Effector memory CD4-positive, alpha-beta T cell (primary cell): ENCODE results near the gene FAM185A.
"Not testable (repeated sequence)": the region's sequence is repeated elsewhere in the genome, so short reads cannot be mapped to it uniquely, and the experiment has no call there.

ENCODE experiments used
- DNase-seq, 3 donors: peaks; one replicate each; pipeline ENCODE4 v3.0.0-alpha.2; 2020
- H3K27ac ChIP-seq: 2 replicates; pipeline ENCODE4 v1.7.0; 2013; ENCODE audit warnings: mild to moderate bottlenecking, low read length, moderate library complexity; ENCODE audit not compliant: insufficient read depth, poor library complexity, severe bottlenecking
- H3K27me3 ChIP-seq: replicated peaks from 2 replicates; pipeline ENCODE4 v1.7.0; 2013; ENCODE audit warnings: mild to moderate bottlenecking, low read length; ENCODE audit not compliant: insufficient read depth, control insufficient read depth, poor library complexity, severe bottlenecking
- H3K36me3 ChIP-seq: 2 replicates; pipeline ENCODE4 v1.7.0; 2013; ENCODE audit warnings: mild to moderate bottlenecking, low read length, moderate library complexity; ENCODE audit not compliant: control insufficient read depth, insufficient read depth
- H3K4me1 ChIP-seq: 2 replicates; pipeline ENCODE4 v1.7.0; 2013; ENCODE audit warnings: low read length, mild to moderate bottlenecking; ENCODE audit not compliant: control insufficient read depth, insufficient read depth, poor library complexity, severe bottlenecking
- H3K4me3 ChIP-seq: 2 replicates; pipeline ENCODE4 v1.7.0; 2013; ENCODE audit warnings: low read length, low read depth, mild to moderate bottlenecking; ENCODE audit not compliant: insufficient read depth, poor library complexity, severe bottlenecking
- H3K9me3 ChIP-seq: 2 replicates; pipeline ENCODE4 v1.7.0; 2013; ENCODE audit warnings: mild to moderate bottlenecking, low read length, moderate library complexity; ENCODE audit not compliant: control insufficient read depth

FAM185A gene

DNA sequence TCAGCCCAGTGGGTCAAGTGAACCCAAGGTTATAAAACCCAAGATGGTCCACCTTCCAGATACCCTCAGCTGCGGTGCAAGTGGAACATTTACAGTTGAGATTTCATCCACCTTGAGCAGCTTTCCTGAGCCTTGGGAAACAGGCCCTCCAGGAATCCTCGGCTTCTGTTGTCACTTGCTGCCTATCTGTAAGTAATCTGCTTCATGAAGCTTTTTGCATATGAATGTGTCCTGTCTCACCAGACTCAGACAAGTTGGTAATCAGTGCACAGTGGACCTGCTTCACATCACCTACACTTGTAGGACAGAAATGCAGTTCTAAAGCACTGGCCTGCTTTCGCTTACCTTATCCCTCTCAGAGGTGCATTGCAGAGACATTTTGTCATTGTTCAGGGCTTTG lies 80.3 kb downstream of the FAM185A start:
- H3K36me3 ChIP-seq: peaks cover 6% of the 10 kb centered on the region
- H3K4me3 ChIP-seq: no peak overlapping the region
- DNase-seq: no peak
- no peaks in the 10 kb centered on the region for H3K9me3 ChIP-seq
- H3K27me3 ChIP-seq: no peaks in the 10 kb centered on the region
- H3K27ac ChIP-seq: no peak overlapping the region
- H3K4me1 ChIP-seq: no peaks in the 10 kb centered on the region

GRCh38 chr7:102830197-102830596 lies 81.4 kb downstream of the FAM185A start:
- H3K27ac ChIP-seq: no peak overlapping the region
- H3K9me3 ChIP-seq: no peaks in the 10 kb centered on the region
- H3K4me3 ChIP-seq: no peak overlapping the region
- no peaks in the 10 kb centered on the region for H3K27me3 ChIP-seq
- peaks cover 6% of the 10 kb centered on the region for H3K36me3 ChIP-seq
- no peak for DNase-seq
- no peaks in the 10 kb centered on the region for H3K4me1 ChIP-seq

DNA sequence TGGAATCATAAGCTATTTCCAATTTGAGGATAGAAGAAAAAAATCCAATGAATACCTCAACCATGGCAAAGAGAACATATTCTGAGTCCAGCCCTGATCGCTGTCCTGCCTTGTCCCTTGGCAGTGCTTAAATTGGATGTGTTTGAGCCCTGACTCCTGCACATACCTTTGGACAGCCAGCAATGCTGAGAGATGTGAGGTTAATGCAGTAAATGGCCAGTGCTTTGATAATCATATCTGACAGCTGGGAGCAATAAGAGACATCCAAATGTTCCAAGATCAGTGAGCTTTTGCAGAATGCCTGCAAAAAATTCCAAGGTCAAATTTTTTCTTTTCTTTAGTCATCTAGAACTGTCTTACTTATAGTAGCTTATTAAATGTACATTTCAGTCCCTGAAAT lies 83.9 kb downstream of the FAM185A start:
- H3K36me3 ChIP-seq: no peaks in the 10 kb centered on the region
- H3K4me1 ChIP-seq: no peaks in the 10 kb centered on the region
- no peak overlapping the region for H3K4me3 ChIP-seq
- no peaks in the 10 kb centered on the region for H3K9me3 ChIP-seq
- no peak for DNase-seq
- no peak overlapping the region for H3K27ac ChIP-seq
- H3K27me3 ChIP-seq: no peaks in the 10 kb centered on the region

- Histone ChIP-seq H3K4me1 (no peaks in the 10 kb centered on the region), H3K9me3 (no peaks in the 10 kb centered on the region), H3K27me3 (no peaks in the 10 kb centered on the region), H3K4me3 (no peak overlapping the region), H3K27ac (no peak overlapping the region), H3K36me3 (no peaks in the 10 kb centered on the region)
- DNase-seq: no peak
Measured at GRCh38 chr7:102833343-102833742, 84.5 kb downstream of the FAM185A start.

GRCh38 chr7:102834466-102834865 lies 85.7 kb downstream of the FAM185A start:
- Histone ChIP-seq H3K27me3 (no peaks in the 10 kb centered on the region), H3K4me1 (no peaks in the 10 kb centered on the region), H3K9me3 (no peaks in the 10 kb centered on the region), H3K4me3 (no peak overlapping the region), H3K36me3 (no peaks in the 10 kb centered on the region), H3K27ac (no peak overlapping the region)
- no peak for DNase-seq

- Histone ChIP-seq H3K4me1 (no peaks in the 10 kb centered on the region), H3K4me3 (no peak overlapping the region), H3K36me3 (no peaks in the 10 kb centered on the region), H3K27me3 (no peaks in the 10 kb centered on the region), H3K9me3 (no peaks in the 10 kb centered on the region), H3K27ac (no peak overlapping the region)
- DNase-seq: no peak
Measured at GRCh38 chr7:102834999-102835398, 86.2 kb downstream of the FAM185A start.

DNA sequence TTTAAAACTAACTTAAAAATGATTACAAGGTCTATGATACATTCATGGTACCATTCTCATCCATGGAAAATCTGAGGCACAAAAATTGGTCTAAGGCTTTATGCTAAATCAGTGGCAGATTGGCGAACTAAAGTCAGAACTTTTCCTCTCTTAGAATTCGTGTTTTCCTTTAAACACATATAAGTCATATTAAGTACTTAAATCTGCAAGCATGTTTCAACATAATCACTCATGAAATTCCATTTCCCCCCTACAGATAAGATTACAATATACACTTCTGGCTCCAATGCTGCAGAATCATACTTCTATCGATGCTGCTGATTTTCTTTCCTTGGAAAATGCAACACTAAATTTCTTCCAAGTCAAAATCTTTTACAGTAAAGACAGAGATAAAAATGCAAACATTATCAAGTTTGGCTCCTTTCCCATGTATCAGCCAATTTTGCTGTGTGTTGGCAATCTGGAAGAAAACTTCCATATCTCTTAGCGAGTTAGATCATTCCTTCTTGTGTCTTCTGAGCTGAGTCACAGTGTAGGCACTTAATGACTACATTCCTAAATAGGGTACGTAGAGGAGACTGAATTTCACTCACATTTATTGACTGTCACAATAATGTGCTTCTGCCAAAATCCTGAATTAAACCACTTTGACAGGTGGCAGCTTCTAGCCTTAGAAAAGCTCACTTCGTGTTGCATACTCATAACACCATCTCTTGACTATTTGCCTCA lies 87.6 kb downstream of the FAM185A start:
- H3K27ac ChIP-seq: no peak overlapping the region

DNA sequence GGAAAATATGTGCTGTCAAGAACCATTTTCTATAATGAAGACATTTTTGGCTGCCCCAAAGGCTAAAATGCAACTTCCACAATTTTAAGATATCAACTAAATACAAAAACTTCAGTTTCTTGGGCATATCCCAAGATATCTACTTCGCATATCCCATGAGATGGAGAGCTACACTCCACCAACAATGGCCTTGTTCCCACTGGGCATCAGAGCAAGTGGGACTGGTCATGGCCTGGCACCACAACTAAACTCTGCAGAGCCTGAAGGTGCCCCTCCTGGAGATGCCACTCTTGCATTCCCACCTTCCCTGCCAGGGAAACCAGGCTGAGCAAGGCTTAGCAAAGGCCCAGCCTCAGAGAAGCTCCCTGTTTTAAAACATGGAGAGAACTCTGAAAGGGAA lies 88.2 kb downstream of the FAM185A start:
- Histone ChIP-seq H3K9me3 (no peaks in the 10 kb centered on the region), H3K4me3 (no peak overlapping the region), H3K36me3 (no peaks in the 10 kb centered on the region), H3K27me3 (no peaks in the 10 kb centered on the region), H3K4me1 (no peaks in the 10 kb centered on the region), H3K27ac (no peak overlapping the region)
- DNase-seq: no peak

More for the DNA sequence above, 87.6 kb downstream of the FAM185A start:
- no peak overlapping the region for H3K4me3 ChIP-seq
- DNase-seq: no peak
- H3K36me3 ChIP-seq: no peaks in the 10 kb centered on the region
- no peaks in the 10 kb centered on the region for H3K9me3 ChIP-seq
- H3K27me3 ChIP-seq: no peaks in the 10 kb centered on the region
- no peaks in the 10 kb centered on the region for H3K4me1 ChIP-seq

DNA sequence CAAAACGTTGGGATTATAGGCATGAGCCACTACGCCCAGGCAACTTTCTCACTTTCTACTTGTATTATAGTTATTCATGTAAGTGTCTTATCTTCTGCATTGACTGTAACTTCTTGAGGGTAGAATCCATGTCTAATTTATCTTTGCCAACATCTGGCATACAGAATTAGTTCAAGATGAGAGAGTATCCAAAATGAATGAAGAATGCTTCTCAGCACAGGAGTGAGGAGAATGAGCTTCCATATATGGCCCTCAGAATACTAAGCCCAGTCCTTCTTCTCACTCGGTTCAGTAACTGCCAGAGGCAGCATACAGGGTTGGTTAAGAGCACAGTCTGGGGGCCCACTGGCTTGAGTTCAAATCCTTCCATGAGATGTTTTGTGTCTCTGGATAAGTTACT lies 89.0 kb downstream of the FAM185A start:
- no peaks in the 10 kb centered on the region for H3K36me3 ChIP-seq
- DNase-seq: no peak
- no peaks in the 10 kb centered on the region for H3K4me1 ChIP-seq
- H3K9me3 ChIP-seq: no peaks in the 10 kb centered on the region
- no peak overlapping the region for H3K4me3 ChIP-seq
- no peaks in the 10 kb centered on the region for H3K27me3 ChIP-seq
- no peak overlapping the region for H3K27ac ChIP-seq

GRCh38 chr7:102838572-102839101 lies 89.8 kb downstream of the FAM185A start:
- H3K36me3 ChIP-seq, H3K4me1 ChIP-seq, H3K27ac ChIP-seq, H3K9me3 ChIP-seq, H3K4me3 ChIP-seq, DNase-seq, H3K27me3 ChIP-seq: not testable (repeated sequence)
